HG02588 (cell line): ENCODE data around the gene ANKS4B.
"Not testable (repeated sequence)": the region's sequence is repeated elsewhere in the genome, so short reads cannot be mapped to it uniquely, and the experiment has no call there.

Source experiments
- ATAC-seq: cut with Tn5 transposase; IDR thresholded peaks from one replicate; pipeline ENCODE4 v1.9.1; 2021; ENCODE audit warnings: mild to moderate bottlenecking, moderate library complexity; ENCODE audit not compliant: unreplicated experiment

The ANKS4B gene

DNA sequence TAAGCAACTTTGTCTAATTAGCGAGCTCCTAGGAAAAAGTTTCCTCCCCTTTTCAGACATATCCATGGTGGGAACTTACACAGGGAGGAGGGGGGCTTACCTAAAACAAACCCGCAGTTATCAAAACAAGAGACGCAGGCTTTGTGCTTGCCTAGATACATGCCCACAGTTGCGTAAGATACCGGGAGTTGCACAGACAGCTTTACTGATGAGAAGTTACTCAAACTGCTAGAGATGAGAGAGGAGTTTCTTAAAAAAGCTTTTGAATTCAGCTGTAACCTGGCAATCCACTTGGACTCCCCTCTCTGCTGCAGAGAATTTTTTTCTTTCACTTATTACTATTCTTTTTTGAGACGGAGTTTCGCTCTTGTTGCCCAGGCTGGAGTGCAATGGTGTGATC is 15.3 kb upstream of the ANKS4B start:
- ATAC-seq, result no peak

DNA sequence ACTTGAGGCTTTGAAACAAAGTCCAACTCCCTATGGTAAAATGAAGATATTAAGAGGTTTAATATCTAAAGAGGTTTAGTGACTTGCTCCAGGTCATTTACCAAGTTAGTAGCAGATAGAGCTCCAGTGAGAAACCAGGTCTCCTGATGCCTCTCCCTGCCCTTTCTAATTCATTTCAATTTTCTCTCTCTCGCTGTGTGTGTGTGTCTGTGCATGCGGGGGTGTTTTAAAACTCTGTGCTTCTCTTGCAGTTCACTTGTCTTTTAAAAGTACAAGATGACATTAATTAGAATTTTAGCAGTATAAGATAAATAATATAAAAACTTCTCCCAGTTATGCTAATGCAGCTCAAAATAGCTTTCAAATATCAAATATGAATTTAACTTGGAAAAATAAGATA is 13.9 kb upstream of the ANKS4B start:
- ATAC-seq, result no peak

DNA sequence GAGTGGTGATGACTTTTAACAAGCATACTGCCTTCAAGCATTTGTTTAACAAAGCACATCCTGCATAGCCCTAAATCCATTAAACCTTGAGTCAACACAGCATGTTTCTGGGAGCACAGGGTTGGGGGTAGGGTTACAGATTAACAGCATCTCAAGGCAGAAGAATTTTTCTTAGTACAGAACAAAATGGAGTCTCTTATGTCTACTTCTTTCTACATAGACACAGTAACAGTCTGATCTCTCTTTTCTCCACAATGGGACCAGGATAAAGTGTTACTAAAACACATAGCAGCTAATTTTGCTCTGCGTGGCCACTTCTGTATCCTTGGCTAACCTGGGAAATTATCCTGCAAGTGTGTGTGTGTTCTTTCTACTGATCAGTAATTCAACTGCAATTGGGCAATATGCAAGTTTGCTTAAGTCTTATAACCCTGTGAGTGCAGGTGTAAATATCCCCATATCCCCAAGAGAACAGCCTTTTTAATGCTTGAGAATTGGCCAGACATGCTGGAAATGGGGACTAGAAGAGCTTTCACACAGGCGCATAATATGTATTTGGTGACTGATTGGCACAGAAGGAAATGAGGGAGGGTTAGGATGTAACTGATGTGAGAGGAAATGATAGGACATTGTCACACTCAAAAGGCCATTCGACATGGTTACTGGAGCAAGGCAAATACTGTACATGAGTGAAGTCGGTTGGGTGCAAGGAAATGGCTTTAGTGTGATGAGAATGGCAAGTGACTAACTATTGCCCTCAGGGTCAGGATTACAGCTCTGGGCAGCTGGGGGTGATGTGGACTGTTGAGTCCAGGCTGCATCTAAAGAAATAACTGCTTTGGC is 10.8 kb upstream of the ANKS4B start:
- ATAC-seq, result no peak

DNA sequence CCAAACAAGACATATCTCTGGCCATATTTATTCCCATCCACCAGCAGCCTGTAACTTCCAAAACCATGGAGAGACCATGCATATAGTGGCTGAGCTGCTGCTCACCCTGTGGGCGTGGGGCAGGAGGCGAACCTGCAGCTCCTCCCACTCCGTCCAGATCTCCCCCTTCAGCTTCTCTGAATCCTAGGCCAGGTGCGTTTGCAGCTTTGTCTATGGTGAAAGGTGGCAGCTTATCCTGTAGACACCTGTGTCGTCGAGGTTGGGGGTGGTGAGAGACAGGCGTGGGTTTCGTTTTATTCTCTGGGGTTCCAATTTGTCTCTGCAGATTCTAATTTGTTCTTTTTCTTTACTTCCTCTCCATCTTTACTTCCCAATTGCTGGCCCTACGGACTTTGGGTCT is 9.7 kb upstream of the ANKS4B start:
- no peak for ATAC-seq

DNA sequence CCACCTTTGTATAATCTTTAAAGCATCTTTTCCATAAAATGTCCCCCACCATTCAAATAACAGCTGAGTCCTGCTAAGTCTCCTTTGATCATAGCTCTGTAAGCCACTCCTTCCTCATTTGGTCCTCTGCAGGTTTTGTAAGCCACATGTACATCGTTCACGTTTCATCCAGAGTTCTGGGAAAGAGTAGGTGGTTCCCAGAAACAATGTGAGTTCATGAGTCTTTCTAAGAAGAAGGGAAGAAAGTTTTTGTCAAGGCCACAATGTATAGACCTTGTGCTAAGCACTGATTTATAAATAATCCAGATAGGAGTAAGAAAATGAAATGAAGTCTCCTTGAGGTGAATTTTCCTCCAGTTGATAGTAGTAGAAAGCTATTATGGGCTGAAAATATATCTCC is 8.7 kb upstream of the ANKS4B start:
- ATAC-seq, result no peak

DNA sequence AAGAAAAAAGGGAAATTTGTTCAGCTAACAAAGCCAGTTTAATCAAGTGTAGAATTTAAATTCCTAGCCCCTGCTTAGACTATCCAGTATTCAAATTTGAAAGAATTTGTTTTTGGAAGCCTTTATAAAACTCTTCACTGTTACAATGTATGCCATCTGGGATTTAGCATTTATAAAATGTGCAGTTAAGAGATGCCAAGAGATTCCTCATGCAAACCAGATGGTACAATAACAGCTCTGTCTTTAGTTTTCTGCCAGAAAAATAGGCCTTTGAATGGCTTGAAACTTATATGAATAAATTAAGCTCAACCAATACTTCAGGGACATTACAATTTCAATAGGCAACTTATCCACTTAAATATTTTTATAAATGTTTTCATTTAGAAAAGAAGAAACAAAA is 6.8 kb upstream of the ANKS4B start:
- no peak for ATAC-seq

DNA sequence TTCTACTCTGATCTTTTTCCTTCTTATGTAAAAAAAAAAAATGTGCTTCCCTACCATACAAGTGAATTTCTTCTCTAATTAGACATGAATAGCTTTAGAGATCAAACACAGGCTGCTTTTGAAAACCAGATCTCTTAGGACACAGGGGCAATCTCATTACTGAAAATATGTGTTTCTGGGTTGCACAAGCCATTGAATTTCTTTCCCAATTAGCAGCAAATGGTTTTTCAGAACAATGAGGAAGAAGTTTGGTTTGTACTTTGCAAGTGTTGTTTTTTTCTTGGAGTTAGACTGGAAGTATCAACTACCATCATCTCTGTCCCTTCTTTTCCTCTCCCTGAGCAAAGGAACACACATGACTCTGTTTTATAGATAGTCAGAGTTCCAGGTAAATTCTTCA is 5.6 kb upstream of the ANKS4B start:
- no peak for ATAC-seq

DNA sequence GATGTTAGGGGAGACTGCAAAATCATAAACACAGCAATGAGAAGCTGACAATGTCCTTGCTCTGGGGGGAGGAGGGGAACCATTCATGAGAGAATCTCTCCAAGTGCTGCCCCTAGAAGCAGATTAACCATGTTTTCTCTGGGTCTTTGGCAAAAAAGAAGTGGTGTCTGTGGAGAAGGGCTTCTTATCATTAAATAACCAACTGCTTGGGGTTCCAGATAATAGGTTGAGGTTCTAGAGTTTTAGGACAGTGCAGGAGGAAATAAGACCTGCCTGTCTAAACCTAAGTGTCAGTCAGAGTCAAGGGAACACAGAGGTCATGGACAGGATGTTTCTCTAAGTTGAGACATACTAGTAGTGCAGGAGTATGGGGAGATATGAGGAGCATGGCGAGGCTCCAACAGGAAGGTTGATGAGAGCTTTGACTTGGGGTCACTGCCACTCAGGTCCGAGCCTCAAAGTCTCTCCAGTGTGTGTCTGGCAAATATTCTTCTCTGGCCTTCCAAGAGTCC is 5.1 kb upstream of the ANKS4B start:
- no peak for ATAC-seq

DNA sequence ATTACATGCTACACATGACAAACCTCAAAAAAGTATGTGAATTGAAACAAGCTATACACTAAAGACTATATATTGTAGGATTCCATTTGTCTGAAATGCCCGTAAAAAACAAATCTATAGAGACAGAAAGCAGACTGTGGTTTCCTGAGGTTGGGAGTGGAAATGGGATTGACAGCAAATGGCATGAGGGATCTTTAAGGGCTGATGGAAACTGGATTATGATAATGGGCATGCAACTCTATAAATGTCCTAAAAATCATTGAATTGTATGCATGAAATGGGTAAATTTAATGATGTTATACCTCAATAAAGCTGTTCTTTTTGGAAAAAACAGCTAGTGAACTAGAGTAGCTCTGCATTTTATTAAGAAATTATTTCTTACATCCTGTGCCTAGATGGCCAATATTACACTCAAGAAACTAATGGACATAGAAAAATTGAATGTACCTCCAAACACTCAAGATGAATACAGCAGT is 416 bp upstream of the ANKS4B start:
- ATAC-seq, result no peak

DNA sequence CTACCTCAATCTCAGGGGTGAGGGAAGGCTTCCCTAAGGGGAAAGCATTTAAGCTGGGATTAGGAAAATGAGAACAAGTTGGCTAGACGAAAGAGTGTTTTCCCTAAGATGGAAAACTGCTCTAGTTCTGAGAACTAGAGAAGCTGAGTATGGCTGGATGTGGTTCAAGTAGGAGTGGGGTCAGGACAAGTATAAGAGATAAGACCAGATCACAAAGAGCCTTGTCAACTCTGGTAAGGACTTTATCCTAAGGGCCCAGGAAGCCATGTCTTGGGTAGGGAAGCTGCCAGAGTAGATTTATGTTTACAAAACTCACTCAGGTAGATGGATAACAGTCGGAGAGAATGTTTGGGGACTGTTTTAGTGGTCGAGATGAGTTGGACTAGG is 1.7 kb downstream of the ANKS4B start:
- ATAC-seq, result no peak

DNA sequence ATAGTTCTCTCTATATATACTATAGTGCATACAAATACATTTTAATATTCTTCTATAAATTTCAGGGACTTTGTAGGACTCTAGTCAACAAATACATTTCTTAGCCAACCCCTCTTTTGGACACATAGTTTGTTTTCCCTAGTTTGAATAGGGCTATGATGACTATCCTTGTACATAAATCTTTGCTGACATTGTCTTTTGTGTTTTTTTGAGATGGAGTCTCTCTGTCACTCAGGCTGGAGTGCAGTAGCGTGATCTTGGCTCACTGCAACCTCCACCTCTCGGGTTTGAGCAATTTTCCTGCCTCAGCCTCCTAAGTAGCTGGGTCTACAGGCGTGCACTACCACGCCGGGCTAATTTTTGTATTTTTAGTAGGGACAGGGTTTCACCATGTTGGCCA is 3.3 kb downstream of the ANKS4B start:
- ATAC-seq, result no peak

DNA sequence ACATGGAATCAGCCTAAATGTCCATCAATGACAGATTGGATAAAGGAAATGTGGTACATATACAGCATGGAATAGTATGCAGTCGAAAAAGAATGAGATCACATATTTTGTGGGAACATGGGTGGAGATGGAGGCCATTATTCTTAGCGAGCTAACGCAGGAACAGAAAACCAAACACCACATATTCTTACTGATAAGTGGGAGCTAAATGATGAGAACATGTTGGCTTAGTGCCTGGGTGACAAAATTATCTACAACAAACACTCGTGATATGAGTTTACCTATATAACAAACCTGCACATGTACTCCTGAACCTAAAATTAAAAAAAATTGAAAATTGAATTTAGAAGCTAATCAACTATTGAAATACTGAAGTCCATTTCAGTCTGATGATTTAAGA is 6.1 kb downstream of the ANKS4B start:
- no peak for ATAC-seq

DNA sequence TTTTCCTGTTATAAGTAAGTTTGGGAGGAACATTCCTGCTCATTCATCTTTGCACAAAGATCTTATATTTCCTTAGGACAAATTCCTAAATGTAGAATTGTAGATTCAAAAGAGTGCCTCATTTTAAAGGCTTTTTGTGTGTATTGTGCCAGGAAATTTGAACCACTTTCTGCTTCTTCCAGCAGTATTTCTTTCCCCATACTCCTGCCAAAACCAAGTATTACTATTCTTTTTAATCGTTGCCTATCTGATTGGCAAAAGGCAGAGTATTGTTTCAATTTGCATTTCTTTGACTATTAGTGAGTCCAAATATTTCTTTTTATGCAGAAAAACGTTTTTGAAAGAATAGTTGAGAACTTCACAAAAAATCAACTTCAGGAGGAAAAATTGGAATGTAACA is 9.3 kb downstream of the ANKS4B start:
- ATAC-seq, result no peak

DNA sequence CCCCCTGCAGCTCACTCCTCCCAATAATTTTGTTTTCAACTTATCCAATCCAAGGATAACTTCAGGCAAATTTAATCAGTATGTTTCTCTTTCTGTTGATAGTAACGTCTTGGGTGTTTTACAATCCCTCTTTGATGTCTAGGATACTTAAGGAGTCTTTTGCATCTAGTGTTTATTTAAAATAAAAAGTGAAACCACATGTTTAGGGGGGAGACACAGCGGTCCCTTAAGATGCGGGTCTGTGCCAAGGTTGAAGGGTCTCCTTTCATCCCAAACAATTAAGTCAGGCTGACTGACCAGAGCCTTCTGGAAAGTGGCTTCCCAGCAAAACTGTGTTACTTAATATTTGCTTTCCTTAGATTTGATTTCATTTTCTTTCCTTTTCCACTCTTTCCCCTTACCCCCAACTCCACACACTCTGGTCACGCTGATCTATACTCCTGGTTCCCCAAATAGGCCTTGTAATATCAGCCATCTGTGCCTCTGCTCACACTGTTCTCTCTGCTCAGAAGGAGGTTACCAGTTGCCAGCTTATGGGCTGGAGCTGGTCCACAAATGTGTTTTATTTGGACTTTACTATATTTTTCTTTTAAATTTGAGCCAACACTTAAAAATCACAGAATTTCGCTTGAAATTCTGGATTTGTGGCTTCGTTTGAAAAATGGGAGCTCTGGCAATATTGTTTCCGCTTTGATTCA is 11.2 kb downstream of the ANKS4B start:
- no peak for ATAC-seq

DNA sequence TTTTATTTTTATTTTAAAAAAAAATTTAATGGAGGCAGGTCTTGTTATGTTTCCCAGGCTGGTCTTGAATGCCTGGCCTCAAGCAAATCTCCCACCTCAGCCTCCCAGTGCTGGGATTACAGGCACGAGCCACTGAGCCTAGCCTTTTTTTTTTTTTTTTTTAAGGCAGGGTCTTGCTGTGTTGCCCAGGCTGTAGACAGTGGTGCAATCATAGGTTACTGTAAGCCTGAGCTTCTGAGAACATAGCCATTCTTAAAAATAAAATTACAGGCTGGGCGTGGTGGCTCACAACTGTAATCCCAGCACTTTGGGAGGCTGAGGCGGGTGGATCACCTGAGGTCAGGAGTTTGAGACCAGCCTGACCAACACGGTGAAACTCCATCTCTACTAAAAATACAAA is 14.7 kb downstream of the ANKS4B start:
- ATAC-seq, result not testable (repeated sequence)

DNA sequence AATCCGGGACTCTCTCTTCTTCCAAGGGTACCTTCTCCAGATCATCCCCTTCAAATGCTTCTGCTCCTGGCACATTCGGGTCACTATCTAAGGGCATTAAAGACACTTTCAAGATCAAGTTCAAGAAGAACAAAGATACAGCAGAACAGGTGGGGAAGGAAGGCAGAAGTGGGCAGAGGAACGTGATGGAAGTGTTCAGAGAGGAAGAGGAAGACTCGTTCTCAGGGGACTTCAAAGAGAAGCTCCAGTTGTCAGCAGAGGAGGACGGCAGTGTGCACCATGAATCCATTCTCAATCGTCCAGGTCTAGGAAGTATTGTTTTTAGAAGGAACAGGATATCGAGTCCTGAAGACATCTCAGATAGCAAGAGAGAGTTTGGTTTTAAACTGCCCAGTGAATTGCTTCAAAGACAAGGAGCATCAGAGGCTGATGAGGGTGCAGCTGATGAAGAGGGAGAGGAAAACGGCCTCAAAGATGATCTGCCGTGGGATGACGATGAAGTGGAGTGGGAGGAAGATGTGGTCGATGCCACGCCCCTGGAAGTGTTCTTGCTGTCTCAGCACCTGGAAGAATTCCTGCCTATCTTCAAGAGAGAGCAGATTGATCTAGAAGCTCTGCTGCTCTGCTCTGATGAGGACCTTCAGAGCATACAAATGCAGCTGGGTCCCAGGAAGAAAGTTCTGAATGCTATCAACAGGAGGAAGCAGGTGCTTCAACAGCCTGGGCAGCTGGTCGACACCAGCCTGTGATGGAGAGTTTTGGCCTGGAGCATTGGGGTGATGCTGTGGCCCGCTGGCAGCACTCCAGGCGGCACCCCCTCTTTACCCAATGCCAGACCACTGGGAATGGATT is 16.8 kb downstream of the ANKS4B start:
- no peak for ATAC-seq

DNA sequence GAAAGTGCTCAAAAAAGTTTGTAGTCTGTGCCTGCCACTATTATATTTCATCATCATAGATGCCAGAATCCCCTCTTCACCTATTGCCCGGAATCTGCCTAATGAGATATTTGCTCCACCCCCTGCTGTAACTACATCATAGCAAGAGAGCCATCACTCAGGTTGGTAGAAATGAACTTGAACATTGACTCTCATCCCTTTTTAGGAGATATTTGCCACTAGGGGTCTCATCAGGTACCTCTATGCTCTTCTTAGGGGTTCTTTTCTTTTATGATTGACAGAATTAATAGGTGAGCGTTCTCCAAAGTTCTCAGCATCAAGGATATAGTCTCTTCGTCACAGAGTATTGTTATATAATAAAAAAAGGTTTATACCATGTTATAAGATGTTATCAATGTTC is 20.0 kb downstream of the ANKS4B start:
- no peak for ATAC-seq

DNA sequence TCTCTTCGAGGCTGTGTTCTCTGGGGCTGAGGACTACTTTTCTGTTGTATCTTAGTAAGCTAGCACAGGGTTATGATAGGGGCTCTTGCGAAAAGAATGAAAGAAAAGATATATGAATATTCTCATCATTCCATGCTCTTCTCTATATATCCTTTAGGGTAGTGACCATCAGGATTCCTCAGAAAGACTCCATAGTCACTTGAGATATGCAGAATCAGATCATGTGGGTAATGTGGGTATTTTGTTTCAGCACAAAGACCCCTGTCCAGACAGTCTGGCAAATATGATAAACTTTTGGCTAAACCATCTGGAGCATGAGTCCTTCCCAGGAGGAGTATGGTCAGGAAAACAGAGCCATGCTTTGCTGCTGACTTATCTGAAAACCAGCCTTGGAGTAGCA is 23.1 kb downstream of the ANKS4B start:
- ATAC-seq, result no peak

DNA sequence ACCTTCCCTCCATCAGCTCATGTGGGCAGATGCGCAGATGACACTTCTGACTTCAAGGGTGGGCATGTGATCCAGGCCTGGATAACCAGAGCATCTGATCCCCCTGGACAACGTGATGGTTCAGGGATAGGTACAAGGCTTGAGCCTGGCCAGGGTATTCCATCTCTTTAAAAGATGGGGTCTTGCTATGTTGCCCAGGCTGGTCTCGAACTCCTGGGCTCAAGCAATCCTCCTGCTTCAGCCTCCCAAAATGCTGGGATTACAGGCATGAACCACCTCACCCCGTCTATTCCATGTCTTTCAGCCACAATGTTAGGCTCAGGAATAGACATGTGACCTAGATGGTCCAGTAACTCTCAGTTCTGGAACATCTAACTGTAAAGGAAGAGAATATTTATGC is 23.8 kb downstream of the ANKS4B start:
- ATAC-seq, result no peak

DNA sequence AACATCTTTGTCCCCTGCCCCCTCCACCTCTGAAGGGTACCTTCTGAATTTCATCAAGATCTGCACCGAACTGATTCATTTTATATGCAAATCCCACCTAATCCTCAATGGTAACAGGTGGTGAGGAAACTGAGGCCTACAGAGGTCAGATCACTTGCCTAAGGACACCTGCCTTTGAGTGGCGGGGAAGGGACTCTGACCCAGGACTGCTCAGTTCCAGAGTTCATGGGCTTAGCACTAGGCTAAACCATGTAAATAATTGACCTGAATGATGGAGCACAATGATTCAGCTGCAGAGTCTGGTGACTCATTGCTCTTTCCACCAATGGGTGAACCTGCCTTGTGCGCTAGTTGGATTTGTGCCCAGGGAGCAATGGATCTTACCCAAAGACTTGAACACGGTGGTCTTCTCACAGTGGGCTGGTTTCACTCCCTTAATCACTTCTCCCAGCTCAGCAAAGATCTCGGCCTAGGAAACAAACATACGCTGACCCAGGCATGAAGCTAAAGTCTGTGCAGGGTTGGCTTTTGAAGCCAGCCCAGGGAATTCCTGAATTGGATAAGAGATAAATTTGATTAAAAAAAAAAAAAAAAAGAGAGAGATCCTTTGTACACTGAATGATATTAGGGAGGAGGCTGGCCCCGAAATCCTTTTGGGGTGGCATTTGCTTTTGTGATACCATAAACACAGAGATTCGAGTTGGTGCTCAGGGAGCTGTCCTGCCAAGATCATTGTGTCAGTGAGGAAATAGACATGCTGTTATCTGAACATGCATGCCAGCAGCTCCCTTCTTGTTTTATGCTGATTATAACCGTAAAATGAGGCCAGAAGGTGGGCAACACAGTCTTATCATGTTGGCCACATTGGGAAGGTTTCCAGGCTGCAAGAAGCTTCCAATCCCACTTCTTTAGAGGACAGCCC is 27.6 kb downstream of the ANKS4B start:
- no peak for ATAC-seq
